Measurements from ENCODE around the gene FIBIN. TPM values are rescaled to one million over a fixed set of nuclear protein-coding genes. Genes with fewer than 3 reads are reported as not detected.

FIBIN gene
- total RNA-seq, 4 donors from 2014 or later: 1.6 to 10.6 (median 2.5) TPM; not detected in 1

GRCh38 chr11:27029966-27030365 is 36.1 kb downstream of the FIBIN start:
- DNase-seq: no peak
- H3K4me3 ChIP-seq: no peak overlapping the region
- H3K4me1 ChIP-seq: no peaks in the 10 kb centered on the region
- no peak overlapping the region for H3K27ac ChIP-seq
- TF ChIP-seq CTCF (IDR thresholded peaks at IDR 0.05): no peak
- TF ChIP-seq POLR2A (IDR thresholded peaks at IDR 0.05): no peak
- no peaks in the 10 kb centered on the region for H3K9me3 ChIP-seq
- H3K27me3 ChIP-seq: no peaks in the 10 kb centered on the region
- no peaks in the 10 kb centered on the region for H3K36me3 ChIP-seq

GRCh38 chr11:27031754-27032153 is 37.8 kb downstream of the FIBIN start:
- Histone ChIP-seq H3K4me1 (no peaks in the 10 kb centered on the region), H3K36me3 (no peaks in the 10 kb centered on the region), H3K27me3 (no peaks in the 10 kb centered on the region), H3K27ac (no peak overlapping the region), H3K4me3 (no peak overlapping the region), H3K9me3 (no peaks in the 10 kb centered on the region)
- DNase-seq: no peak
- TF ChIP-seq CTCF (IDR thresholded peaks at IDR 0.05) (no peak), POLR2A (IDR thresholded peaks at IDR 0.05) (no peak)

- Histone ChIP-seq H3K27me3 (no peaks in the 10 kb centered on the region), H3K36me3 (no peaks in the 10 kb centered on the region), H3K27ac (no peak overlapping the region), H3K9me3 (no peaks in the 10 kb centered on the region), H3K4me1 (no peaks in the 10 kb centered on the region), H3K4me3 (no peak overlapping the region)
- DNase-seq: no peak
- TF ChIP-seq CTCF (IDR thresholded peaks at IDR 0.05) (no peak), POLR2A (IDR thresholded peaks at IDR 0.05) (no peak)
Observed at GRCh38 chr11:27039873-27040272, 46.0 kb downstream of the FIBIN start.

GRCh38 chr11:27040302-27041115 is 46.6 kb downstream of the FIBIN start, which contains the start of gene BBOX1:
Gene BBOX1, plus strand, starts transcription at chr11:27040815. Its CDS starts 14,616 bp downstream, at chr11:27055431.
- H3K27ac ChIP-seq: no peak within 1 kb of the TSS
- no peaks in the 10 kb centered on the region for H3K4me1 ChIP-seq
- no peaks in the 10 kb centered on the region for H3K27me3 ChIP-seq
- no peak within 1 kb of the TSS for H3K4me3 ChIP-seq
- no peak for DNase-seq
- no peaks in the 10 kb centered on the region for H3K9me3 ChIP-seq
- TF ChIP-seq POLR2A (IDR thresholded peaks at IDR 0.05): no peak
- TF ChIP-seq CTCF (IDR thresholded peaks at IDR 0.05): no peak
- H3K36me3 ChIP-seq: no peaks in the 10 kb centered on the region

DNA sequence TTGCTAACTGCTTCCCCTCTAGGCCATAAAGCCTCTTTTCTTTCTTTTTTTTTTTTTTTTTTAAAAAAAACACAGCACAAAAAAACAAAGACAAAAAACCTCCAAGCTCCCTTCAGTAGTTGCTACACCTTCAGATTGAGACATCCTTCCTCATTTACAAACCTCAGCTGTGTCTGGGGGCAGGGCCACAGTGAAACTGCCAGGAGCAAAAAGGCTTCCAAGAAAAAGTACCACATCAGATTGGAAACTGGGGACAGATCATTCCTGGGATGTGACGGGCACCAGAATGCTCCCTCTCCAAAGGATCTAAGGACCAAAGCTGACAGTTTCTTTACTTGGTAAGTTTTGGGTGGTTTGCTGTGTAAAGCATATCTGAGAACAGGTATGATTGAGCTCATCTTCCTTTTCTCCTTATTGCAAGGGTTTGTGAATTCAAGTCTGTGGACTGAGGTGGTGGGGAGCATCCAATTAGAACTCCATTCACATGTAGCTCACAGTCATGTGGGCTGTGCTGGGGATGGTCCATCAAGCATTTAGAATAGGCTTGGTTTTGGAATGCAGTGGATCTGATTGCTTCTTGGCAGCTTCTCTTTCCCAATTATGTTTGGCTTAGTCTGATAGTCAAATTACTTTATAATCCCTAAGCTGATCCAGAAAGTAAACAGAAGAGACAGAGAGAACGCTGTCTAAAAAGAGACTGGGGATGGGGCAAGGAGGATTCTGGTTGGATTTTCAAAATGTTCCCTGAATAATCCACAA is 47.4 kb downstream of the FIBIN start:
- DNase-seq: no peak
- H3K27ac ChIP-seq: no peak overlapping the region
- no peaks in the 10 kb centered on the region for H3K27me3 ChIP-seq

More for the DNA sequence above, 47.4 kb downstream of the FIBIN start:
- Histone ChIP-seq H3K4me3 (no peak overlapping the region), H3K36me3 (no peaks in the 10 kb centered on the region), H3K9me3 (no peaks in the 10 kb centered on the region), H3K4me1 (no peaks in the 10 kb centered on the region)
- no peak for TF ChIP-seq CTCF (IDR thresholded peaks at IDR 0.05)
- TF ChIP-seq POLR2A (IDR thresholded peaks at IDR 0.05): no peak

Other genes starting within 250 kb of the FIBIN start
- gene BBOX1, start 46.7 kb downstream of the FIBIN start, total RNA-seq: not detected

Measured in Peyer's patch (tissue), 4 donors.